Measurements from ENCODE around the gene RALGAPA2.

Gene RALGAPA2

GRCh38 chr20:20491784-20492264 lies 220.6 kb downstream of the RALGAPA2 start:
- no peak for DNase-seq

- DNase-seq: no peak
Observed at GRCh38 chr20:20491110-20491783, 221.2 kb downstream of the RALGAPA2 start.

GRCh38 chr20:20490673-20491072 lies 221.8 kb downstream of the RALGAPA2 start:
- no peak for DNase-seq

- DNase-seq: no peak
Observed at GRCh38 chr20:20489648-20490341, 222.6 kb downstream of the RALGAPA2 start.

- DNase-seq: no peak
Observed at GRCh38 chr20:20489054-20489453, 223.4 kb downstream of the RALGAPA2 start.

- no peak for DNase-seq
Observed at GRCh38 chr20:20488388-20488787, 224.1 kb downstream of the RALGAPA2 start.

- no peak for DNase-seq
Observed at GRCh38 chr20:20487811-20488210, 224.6 kb downstream of the RALGAPA2 start.

- DNase-seq: no peak
Observed at GRCh38 chr20:20483328-20483727, 229.1 kb downstream of the RALGAPA2 start.

- no peak for DNase-seq
Observed at GRCh38 chr20:20482453-20482852, 230.0 kb downstream of the RALGAPA2 start.

GRCh38 chr20:20480689-20481088 lies 231.8 kb downstream of the RALGAPA2 start:
- no peak for DNase-seq

GRCh38 chr20:20480126-20480525 lies 232.3 kb downstream of the RALGAPA2 start:
- no peak for DNase-seq

- DNase-seq: no peak
Observed at GRCh38 chr20:20477444-20478041, 234.9 kb downstream of the RALGAPA2 start.

- DNase-seq: no peak
Observed at GRCh38 chr20:20476504-20476903, 235.9 kb downstream of the RALGAPA2 start.

- no peak for DNase-seq
Observed at GRCh38 chr20:20473657-20474056, 238.8 kb downstream of the RALGAPA2 start.

GRCh38 chr20:20472684-20473274 lies 239.7 kb downstream of the RALGAPA2 start:
- DNase-seq: peak in 1 of 3 experiments; percentile 11

- peak in 1 of 3 experiments; percentile 9 for DNase-seq
Observed at GRCh38 chr20:20466341-20466879, 246.0 kb downstream of the RALGAPA2 start.

- DNase-seq: peak in 1 of 3 experiments; percentile 22
Observed at GRCh38 chr20:20465252-20465651, 247.2 kb downstream of the RALGAPA2 start.

GRCh38 chr20:20463933-20464374 lies 248.5 kb downstream of the RALGAPA2 start:
- peak; percentile 28 to 87 (median 61) for DNase-seq

GRCh38 chr20:20462185-20462584 lies 250.3 kb downstream of the RALGAPA2 start:
- peak in 2 of 3 experiments; percentile 12 to 54 for DNase-seq

- DNase-seq: no peak
Observed at GRCh38 chr20:20461551-20461950, 250.9 kb downstream of the RALGAPA2 start.

- no peak for DNase-seq
Observed at GRCh38 chr20:20459726-20460125, 252.7 kb downstream of the RALGAPA2 start.

GRCh38 chr20:20457392-20458126 lies 254.9 kb downstream of the RALGAPA2 start:
- peak in 2 of 3 experiments; percentile 33 to 72 for DNase-seq
